ENCODE data around the gene MTSS2.

DNA sequence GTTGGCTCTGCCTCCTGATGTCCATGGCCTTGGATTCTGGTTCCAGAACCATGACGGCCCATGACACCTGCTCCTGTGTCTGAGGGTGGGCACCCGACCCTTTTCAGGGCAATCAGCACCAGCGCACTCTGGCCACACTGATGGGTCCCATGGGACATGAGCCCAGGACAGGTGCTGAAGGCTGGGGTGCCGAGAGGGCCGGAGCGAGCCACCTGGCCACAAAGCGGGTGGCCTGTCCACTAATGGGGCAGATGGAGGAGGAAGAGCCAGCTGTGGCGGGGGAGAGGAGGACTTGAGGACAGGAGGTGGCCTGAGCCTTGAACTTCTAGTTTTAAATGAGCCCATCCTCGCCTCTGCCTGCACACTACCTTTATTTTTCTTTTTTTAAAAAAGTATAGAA, 31.2 kb upstream of the MTSS2 start:
- TF ChIP-seq POLR2A (IDR thresholded peaks at IDR 0.05; ENCODE audit: control extremely low read depth in 1 of 2, low read depth in 2 of 2, low read length in 2 of 2) (no peak), FOSL1 (IDR thresholded peaks at IDR 0.05; ENCODE audit: insufficient read depth, low read depth, low read length) (no peak), SIN3A (conservative IDR thresholded peaks at IDR 0.05 in 1 of 2, IDR thresholded peaks at IDR 0.05 in 1 of 2; ENCODE audit: low read depth in 1 of 2, low read length in 2 of 2) (no peak), ZNF274 (IDR thresholded peaks at IDR 0.05; ENCODE audit: borderline replicate concordance, extremely low read depth, low read length) (no peak)

Data from H1 (cell line).